HG02884 (cell line): ENCODE results near the gene BPIFB3.
"Not testable (repeated sequence)": the region's sequence is repeated elsewhere in the genome, so short reads cannot be mapped to it uniquely, and the experiment has no call there.

Experiments used
- ATAC-seq: cut with Tn5 transposase; IDR thresholded peaks from one replicate; pipeline ENCODE4 v1.9.1; 2021; ENCODE audit warnings: mild to moderate bottlenecking, moderate library complexity; ENCODE audit not compliant: unreplicated experiment

Gene BPIFB3

DNA sequence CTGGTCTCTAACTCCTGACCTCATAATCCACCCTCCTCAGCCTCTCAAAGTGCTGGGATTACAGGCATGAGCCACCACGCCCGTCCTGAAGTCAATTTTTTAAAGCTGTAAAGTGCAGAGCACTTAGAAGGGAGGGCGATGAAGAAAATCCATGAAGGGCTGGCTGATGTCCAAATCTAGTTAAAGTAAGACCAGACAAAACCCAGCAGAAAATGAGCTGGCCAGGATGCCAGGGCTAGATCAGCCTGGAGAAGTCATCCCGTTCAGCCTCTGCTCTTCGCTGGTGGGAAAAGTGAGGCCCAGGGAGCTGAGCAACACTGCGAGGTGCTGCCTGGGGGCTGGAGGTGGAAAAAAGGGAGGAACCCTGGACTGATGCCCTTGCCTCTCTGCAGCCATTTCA is 28.8 kb downstream of the BPIFB3 start:
- ATAC-seq, result no peak

GRCh38 chr20:33083544-33084340 is 30.0 kb downstream of the BPIFB3 start:
- no peak for ATAC-seq

DNA sequence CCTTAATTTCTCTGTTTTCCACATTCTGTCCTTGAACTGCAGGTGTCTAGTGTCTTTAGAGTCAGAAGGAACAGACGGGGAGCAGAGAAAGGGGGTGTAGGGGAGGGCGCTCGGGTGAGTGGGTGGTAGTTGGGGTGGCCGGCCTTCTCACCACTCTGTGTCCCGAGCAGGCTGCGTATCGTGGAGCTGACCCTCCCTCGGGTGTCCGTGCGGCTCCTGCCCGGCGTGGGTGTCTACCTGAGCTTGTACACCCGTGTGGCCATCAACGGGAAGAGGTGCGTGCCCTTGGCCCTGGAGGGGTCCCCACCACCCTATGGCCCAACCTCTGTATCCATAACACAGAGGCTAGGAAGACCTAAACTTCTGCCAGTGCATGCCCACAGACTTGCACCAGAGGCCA is 31.0 kb downstream of the BPIFB3 start:
- ATAC-seq, result no peak

DNA sequence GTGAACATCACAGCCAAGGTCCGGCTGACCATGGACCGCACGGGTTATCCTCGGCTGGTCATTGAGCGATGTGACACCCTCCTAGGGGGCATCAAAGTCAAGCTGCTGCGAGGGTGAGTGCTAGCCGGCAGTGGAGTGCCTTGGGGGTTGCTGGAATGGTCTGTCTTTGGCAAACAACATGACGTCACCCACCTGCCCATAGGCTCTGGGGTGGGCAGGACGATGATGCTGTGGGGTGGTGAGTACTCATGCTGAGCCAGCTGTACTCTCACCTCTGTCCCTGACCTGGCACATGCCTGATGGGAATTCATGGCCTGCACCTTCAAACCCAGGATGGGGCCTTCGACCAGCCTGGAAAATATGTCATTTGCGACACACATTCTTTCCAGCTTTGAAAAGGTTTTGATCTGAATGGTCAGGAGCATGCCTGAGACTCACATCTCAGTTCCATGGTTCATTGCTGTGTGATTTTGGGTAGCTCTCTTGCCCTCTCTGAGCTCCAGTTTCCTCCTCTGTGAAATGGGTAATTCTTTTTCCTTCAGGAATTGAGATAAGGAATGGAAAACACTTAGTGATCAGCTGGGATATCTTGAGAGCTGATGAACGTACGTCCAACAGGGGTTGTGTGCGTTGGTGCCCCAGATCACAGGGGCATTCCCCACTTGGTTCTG is 32.5 kb downstream of the BPIFB3 start:
- no peak for ATAC-seq

GRCh38 chr20:33091147-33091546 is 37.4 kb downstream of the BPIFB3 start:
- ATAC-seq, result no peak

DNA sequence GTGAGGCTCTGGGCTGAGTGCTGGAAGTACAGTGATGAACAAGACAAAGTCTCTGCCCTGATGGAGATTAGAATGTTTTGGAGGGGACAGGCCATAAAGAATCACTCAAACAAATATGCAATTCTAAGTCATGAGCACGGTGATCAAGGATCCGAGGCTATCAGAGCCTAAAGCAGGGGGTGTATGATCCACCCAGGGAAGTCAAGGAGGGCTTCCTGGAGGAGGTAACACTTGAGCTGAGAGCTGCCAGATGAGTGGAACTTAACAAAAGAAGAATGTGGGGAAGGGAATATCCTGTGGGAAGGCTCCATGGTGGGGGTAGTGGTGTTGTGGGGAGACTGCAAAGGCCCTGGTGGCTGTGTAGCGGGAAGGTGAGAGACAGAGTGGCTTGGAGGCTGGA is 38.0 kb downstream of the BPIFB3 start:
- ATAC-seq, result no peak

DNA sequence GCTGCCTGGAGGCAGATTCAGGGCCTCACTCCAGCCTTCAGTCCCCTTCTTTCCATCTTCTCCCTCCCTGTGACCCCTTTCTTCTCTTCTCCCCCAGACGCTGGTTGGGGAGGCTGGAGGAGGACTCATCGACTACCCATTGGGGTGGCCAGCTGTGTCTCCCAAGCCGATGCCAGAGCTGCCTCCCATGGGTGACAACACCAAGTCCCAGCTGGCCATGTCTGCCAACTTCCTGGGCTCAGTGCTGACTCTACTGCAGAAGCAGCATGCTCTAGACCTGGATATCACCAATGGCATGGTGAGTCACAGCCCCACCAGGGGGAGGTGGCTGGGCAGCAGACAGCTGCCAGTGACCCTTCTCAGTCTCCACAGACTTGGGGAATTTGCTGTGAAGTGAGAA is 38.7 kb downstream of the BPIFB3 start:
- ATAC-seq, result no peak

GRCh38 chr20:33093074-33093473 is 39.4 kb downstream of the BPIFB3 start:
- ATAC-seq, result no peak

DNA sequence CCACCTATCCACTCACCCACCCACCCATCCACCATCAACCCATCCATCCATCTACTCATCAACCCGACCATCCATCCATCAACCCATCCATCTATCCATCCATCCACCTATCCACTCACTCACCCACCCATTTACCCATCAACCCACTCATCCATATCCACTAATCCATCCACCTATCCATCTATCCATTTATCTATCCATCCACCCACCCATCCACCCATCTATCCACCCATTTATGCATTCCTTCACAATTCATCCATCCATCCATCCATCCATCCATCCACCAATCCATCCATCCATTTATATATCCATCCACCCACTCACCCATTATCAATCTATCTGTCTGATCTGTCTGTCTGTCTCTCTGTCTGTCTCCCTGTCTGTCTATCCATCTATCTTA is 39.9 kb downstream of the BPIFB3 start:
- no peak for ATAC-seq

- ATAC-seq, result no peak
These were observed 41.5 kb downstream of the BPIFB3 start for GRCh38 chr20:33095249-33095648.

- not testable (repeated sequence) for ATAC-seq
These were observed 42.3 kb downstream of the BPIFB3 start for GRCh38 chr20:33095902-33096584.

DNA sequence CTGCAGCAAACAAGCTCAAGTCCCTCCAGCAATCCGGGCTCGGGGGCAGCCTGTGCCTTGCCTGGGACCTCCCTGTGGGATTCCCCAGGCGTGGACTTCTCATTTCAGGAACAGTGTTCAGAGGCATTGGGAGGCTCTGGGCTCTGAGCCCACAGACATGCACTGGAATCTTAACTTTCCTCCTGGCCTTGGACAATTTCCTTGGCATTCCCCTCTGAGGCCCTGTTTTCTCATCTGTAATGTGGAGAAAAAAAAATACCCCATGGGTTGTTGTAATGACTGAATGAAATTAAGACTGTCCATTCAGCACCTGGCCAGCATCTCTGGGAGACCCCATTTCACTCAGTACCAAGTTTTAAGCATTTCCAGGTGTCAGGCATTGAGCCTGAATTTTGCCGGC is 43.3 kb downstream of the BPIFB3 start:
- no peak for ATAC-seq

GRCh38 chr20:33099843-33100538 is 46.3 kb downstream of the BPIFB3 start:
- no peak for ATAC-seq

GRCh38 chr20:33103556-33103955 is 49.9 kb downstream of the BPIFB3 start:
- no peak for ATAC-seq

GRCh38 chr20:33104336-33104735 is 50.6 kb downstream of the BPIFB3 start:
- no peak for ATAC-seq

DNA sequence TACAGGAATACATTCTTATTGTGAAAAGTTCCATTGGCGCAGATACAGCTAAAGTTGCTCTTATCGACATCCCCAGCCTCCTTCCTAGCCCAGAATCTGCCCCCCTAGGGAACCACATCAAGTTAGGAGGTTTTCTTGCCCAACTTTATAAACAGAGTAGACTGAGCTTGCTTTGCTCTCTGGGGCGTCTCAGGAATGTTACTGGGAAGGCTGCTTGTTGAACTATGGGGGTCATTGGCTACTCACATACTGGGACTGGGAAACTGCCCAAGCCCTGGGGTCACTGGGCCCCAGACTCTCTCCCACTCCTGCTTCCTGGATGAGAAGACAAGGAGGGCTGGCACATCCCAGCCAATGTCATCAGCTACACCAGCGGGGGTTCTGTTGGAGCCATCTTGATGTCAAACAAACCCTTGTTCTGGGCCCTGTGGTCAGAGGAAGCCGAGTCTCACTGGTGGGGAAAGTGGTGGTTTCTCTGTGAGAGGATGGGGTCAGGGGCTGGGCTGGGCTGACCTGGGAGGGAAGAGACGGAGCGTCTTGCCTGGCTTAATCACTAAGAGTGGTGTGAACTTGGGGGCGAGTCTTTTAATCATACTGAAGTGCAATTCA is 51.7 kb downstream of the BPIFB3 start:
- ATAC-seq, result no peak

GRCh38 chr20:33106058-33106620 is 52.4 kb downstream of the BPIFB3 start:
- not testable (repeated sequence) for ATAC-seq

DNA sequence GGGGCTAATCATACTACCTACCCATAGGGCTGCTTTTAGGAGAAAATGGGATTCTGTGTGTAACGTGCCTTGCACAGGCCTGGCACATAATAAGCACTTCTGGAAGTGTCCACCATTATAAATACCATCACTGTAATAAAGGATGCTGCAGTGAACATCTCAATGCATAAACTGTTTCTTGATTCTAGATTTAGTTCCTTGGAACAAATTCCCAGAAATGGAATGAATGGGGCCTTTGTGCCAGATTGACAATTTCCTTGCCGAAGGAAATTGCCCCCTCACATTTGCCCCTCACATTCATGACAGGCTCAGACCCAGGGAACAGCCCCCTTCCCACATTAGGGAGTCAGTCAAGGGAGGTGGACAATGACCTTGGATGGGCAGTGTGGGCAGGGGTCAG is 55.0 kb downstream of the BPIFB3 start:
- ATAC-seq, result no peak

GRCh38 chr20:33110147-33110825 is 56.6 kb downstream of the BPIFB3 start:
- ATAC-seq, result no peak

DNA sequence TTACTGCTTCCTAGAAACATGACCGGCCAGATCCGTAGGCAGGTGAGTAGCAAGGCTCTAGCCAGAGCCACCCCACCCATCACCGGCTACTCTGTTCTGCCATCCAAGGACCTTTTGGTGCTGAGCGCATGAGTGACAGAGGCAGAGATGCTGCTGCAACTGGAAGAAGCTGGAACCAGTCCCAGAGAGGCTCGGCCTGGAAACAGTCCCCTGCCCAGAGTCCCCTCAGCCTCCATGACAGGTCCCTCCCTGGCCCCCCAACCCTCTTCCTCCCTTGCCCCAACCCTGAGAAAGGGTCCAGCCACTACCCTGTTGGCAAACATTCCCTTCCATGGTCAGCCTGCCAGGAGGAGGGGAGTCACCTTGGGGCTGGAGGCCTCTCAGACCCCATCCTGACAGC is 57.6 kb downstream of the BPIFB3 start:
- no peak for ATAC-seq
